Choroid plexus epithelial cell (primary cell): ENCODE measurements around the gene MVP.
"Not testable (repeated sequence)": the region's sequence is repeated elsewhere in the genome, so short reads cannot be mapped to it uniquely, and the experiment has no call there.

ENCODE experiments used
- DNase-seq: peaks from one replicate; pipeline ENCODE4 v3.0.0-alpha.2; 2010; ENCODE audit warnings: low read depth
- H3K4me3 ChIP-seq: 2 replicates; pipeline ENCODE4 v1.5.1; 2011; ENCODE audit warnings: low read depth, mild to moderate bottlenecking, control low read depth, low read length, moderate library complexity
- CTCF ChIP-seq: conservative IDR thresholded peaks from 2 replicates; pipeline ENCODE4 v1.5.1; 2011; ENCODE audit warnings: low read depth, mild to moderate bottlenecking, control low read depth, inconsistent platforms, low read length, moderate library complexity

The MVP gene

DNA sequence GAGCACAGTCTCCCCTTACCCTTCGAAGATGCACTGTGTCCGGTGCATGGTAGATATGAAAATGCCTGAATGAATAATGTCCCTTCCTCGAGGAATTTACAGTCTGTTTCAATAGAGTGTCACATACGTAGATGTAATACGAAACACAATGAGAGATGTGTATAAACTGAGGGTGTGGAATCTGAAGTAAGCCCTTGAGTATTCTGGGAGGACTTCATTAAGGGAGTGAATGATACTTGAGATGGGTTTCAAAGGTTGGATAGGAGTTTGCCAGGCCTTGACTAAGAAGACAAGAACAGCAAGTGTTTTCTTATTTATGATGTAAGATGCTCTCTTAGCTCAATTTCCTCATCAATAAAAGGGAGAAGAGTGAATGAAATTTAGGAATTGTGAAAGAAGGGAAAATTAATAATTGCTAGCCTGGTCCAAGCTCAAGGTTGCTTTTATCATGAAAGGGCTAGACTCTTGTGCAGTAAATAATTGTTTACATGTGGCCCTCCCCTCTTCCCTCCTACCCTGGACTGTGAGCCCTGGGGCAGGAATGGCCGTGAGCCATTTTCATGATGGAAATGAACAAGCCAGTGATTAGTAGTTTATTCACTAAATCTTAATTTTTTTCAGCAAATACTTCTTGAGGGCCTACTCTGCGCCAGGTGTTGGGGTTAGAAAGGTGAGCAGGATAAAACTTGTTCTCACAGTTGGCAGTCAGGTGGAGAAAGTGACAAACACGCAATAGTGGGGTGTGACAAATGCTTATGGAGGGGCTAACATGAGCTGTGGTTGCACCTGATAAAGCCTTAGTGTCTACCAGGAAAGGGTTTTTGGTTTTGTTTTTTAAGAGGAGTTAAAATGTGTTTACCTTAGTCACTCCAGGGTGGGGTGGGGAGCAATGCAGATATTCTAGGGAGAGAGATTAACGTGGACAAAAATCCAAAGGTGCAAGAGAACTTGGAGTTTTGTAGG lies 28.1 kb upstream of the MVP start:
- H3K4me3 ChIP-seq = no peak overlapping the region
- no peak for DNase-seq
- TF ChIP-seq CTCF = no peak

DNA sequence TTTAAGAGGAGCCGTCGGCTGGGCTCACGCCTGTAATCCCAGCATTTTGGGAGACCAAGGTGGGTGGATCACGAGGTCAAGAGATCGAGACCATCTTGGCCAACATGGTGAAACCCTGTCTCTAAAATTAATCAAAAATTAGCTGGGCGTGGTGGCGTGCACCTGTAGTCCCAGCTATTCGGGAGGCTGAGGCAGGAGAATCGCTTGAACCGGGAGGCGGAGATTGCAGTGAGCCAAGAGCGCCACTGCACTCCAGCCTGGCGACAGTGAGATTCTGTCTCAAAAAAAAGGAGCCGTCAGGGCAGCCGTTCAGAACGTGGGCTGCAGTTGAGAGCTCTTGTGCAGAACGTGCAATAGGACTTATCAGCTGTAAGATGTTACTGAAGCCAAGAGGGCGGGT lies 27.1 kb upstream of the MVP start:
- not testable (repeated sequence) for DNase-seq, H3K4me3 ChIP-seq

DNA sequence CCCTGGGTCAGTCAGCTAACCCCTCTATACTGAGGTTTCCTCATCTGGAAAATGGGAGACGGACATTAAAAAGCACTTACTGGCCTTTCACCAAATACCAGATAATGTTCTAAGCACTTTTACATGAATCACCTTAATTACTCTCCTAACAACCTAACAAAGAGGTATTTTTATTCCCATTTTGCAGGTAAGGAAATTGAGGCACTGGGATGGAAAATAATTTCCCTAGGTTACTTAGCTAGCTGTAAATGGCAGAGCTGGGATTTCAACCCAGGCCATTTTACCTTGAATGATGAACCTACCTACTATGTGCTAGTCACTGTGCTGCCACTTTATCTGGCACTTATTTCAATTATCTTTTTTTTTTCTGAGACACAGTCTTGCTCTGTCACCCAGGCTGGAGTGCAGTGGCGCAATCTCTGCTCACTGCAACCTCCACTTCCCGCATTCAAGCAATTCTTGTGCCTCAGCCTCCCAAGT lies 26.0 kb upstream of the MVP start:
- no peak for DNase-seq
- TF ChIP-seq CTCF = no peak
- no peak overlapping the region for H3K4me3 ChIP-seq

- no peak for TF ChIP-seq CTCF
- H3K4me3 ChIP-seq = no peak overlapping the region
- no peak for DNase-seq
Measured at GRCh38 chr16:29802416-29802935, 17.8 kb upstream of the MVP start.

- no peak for TF ChIP-seq CTCF
- no peak for DNase-seq
- H3K4me3 ChIP-seq = no peak overlapping the region
Measured at GRCh38 chr16:29804020-29804419, 16.2 kb upstream of the MVP start.

GRCh38 chr16:29804455-29805231 lies 15.6 kb upstream of the MVP start:
- peak; percentile 58 for DNase-seq

More at GRCh38 chr16:29804455-29805231, 15.6 kb upstream of the MVP start:
- no peak for TF ChIP-seq CTCF
- peak overlapping the region; percentile 86 for H3K4me3 ChIP-seq
